Uterus (tissue), 4 donors: Measurements from ENCODE around the gene CASR. TPM values are rescaled to one million over a fixed set of nuclear protein-coding genes. Genes with fewer than 3 reads are reported as not detected.

Experiments
- DNase-seq, 2 donors: peaks; one replicate each; pipeline ENCODE4 v3.0.0-alpha.2; 2019 to 2020
- H3K27ac ChIP-seq, 2 donors: fragments of 200-600 bp; sonication (generic); 1 replicate in 1 of 2; 2 replicates in 1 of 2; pipeline ENCODE4 v1.5.1; 2016 to 2018
- H3K27me3 ChIP-seq, 2 donors: fragments of 200-600 bp; sonication (generic); one replicate each; pipeline ENCODE4 v1.5.1; 2018 to 2019; ENCODE audit warnings: control low read depth in 1 of 2
- H3K36me3 ChIP-seq, 2 donors: fragments of 200-600 bp; sonication (generic); one replicate each; pipeline ENCODE4 v1.5.1; 2019; ENCODE audit warnings: control low read depth in 1 of 2
- H3K4me1 ChIP-seq, 2 donors: fragments of 200-600 bp; sonication (generic); one replicate each; pipeline ENCODE4 v1.5.1; 2018 to 2019; ENCODE audit warnings: control low read depth in 1 of 2
- H3K4me3 ChIP-seq, 2 donors: fragments of 200-600 bp; sonication (generic); 1 replicate in 1 of 2; 2 replicates in 1 of 2; pipeline ENCODE4 v1.5.1; 2018 to 2019; ENCODE audit warnings: mild to moderate bottlenecking in 1 of 2
- H3K9me3 ChIP-seq, 2 donors: fragments of 200-600 bp; sonication (generic); one replicate each; pipeline ENCODE4 v1.5.1; 2019; ENCODE audit warnings: control low read depth in 1 of 2
- POLR2A ChIP-seq, 2 donors: fragments of 450-650 bp; IDR thresholded peaks; one replicate each; pipeline ENCODE4 v1.6.1; 2016; ENCODE audit warnings: antibody characterized with exemption in 2 of 2, mild to moderate bottlenecking in 1 of 2, moderate library complexity in 1 of 2
- intact Hi-C: fragments of 100-400 bp; cut with DNase I; formaldehyde crosslinking; loops from one replicate; pipeline ENCODE4 v1.15.1; 2023; ENCODE audit warnings: low total_unique reads
- total RNA-seq, 4 donors: library from RNA; depleted of rRNA in 3 of 4; stranded (reverse); fragments of >200 nt in 3 of 4; gene quantifications; one replicate each; pipeline versions ENCODE4 v1.1.0 to v1.2.4, GENCODE V29; 2014 to 2023
- TF ChIP-seq, protein P1 (sequence below), 4 experiments: fragments of 200-600 bp in 2 of 4; fragments of 450-650 bp in 2 of 4; sonication (generic) in 2 of 4; IDR thresholded peaks; one replicate each; pipeline ENCODE4 v1.5.1; 2016 to 2019; ENCODE audit warnings: antibody characterized with exemption in 4 of 4, mild to moderate bottlenecking in 2 of 4, moderate library complexity in 1 of 4
- donor health status: DM: yes; HTN: yes; CAD: no.

CASR gene
- total RNA-seq, 4 donors from 2014 or later, result not detected

DNA sequence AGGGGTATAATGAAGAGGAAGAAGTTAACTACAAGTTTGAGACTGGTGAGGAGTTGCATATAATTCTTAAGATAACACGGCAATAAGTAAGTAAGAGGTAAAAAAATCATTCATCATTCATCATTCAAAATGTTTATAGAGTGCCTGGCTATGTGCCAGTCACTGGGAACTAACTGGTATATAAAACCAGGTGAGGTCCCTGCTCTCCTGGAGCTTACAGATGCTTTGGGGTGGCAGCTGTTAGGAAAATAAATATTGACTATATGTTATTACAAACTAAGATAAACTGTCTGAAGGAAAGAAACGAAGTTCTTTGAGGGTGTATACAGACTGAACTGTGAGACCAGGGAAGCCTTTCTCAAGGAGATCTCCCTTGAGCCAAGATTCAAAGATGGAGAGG is 2.9 kb downstream of the CASR start:
- Histone ChIP-seq H3K4me1 (no peaks in the 10 kb centered on the region), H3K27me3 (no peaks in the 10 kb centered on the region), H3K4me3 (no peak overlapping the region), H3K9me3 (no peaks in the 10 kb centered on the region), H3K36me3 (no peaks in the 10 kb centered on the region), H3K27ac (no peak overlapping the region)
- TF ChIP-seq POLR2A (IDR thresholded peaks at IDR 0.05), result no peak
- TF ChIP-seq, protein P1, sequence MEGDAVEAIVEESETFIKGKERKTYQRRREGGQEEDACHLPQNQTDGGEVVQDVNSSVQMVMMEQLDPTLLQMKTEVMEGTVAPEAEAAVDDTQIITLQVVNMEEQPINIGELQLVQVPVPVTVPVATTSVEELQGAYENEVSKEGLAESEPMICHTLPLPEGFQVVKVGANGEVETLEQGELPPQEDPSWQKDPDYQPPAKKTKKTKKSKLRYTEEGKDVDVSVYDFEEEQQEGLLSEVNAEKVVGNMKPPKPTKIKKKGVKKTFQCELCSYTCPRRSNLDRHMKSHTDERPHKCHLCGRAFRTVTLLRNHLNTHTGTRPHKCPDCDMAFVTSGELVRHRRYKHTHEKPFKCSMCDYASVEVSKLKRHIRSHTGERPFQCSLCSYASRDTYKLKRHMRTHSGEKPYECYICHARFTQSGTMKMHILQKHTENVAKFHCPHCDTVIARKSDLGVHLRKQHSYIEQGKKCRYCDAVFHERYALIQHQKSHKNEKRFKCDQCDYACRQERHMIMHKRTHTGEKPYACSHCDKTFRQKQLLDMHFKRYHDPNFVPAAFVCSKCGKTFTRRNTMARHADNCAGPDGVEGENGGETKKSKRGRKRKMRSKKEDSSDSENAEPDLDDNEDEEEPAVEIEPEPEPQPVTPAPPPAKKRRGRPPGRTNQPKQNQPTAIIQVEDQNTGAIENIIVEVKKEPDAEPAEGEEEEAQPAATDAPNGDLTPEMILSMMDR (IDR thresholded peaks at IDR 0.05), result no peak
- intact Hi-C loops, result no loop called here
- DNase-seq, result no peak

DNA sequence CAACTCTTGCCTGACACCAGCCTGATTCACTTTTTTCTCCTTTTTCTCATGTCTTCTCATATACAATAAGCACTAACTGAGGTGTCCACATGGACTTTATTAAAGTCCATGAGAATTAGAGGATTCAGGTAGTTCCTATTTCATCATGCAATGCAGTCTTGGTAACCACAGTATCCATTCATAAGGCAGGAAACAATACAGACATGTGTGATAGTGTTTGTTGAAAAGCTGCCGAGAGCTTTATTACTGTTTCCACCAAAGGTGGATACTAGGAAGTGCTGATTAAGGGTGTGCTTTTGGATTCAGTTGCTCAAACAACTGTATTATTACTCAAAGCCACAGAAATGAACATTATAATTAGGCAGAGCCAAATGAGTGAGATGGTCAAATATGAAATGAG is 5.3 kb downstream of the CASR start:
- DNase-seq, result no peak
- intact Hi-C loops, result no loop called here
- Histone ChIP-seq H3K4me1 (no peaks in the 10 kb centered on the region), H3K27ac (no peak overlapping the region), H3K4me3 (no peak overlapping the region), H3K36me3 (no peaks in the 10 kb centered on the region), H3K27me3 (no peaks in the 10 kb centered on the region), H3K9me3 (no peaks in the 10 kb centered on the region)
- TF ChIP-seq POLR2A (IDR thresholded peaks at IDR 0.05), result no peak
- TF ChIP-seq, protein P1 (IDR thresholded peaks at IDR 0.05), result no peak

DNA sequence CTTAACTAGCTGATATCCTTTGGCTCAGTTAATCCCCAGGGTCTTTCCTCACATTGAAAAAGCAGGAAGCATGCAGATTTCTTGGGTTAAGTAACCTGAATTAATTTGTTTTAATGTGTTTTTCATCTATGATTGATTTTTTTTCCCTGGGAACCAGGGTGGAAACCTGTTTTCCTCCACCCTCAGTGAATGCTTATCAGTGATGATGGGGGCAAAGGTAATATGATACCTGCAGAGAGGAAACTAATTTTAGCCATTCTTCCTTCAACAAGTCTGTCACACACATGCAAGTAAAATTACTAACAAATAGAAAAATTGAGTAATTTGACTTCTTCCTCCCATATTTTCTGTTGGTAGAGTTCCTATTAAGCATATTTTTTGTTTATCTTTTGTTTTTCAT is 5.9 kb downstream of the CASR start:
- no peaks in the 10 kb centered on the region for H3K27me3 ChIP-seq
- H3K27ac ChIP-seq, result no peak overlapping the region
- intact Hi-C loops, result no loop called here
- H3K36me3 ChIP-seq, result no peaks in the 10 kb centered on the region
- no peak overlapping the region for H3K4me3 ChIP-seq
- no peaks in the 10 kb centered on the region for H3K9me3 ChIP-seq
- no peaks in the 10 kb centered on the region for H3K4me1 ChIP-seq
- DNase-seq, result no peak
- no peak for TF ChIP-seq POLR2A (IDR thresholded peaks at IDR 0.05)
- TF ChIP-seq, protein P1 (IDR thresholded peaks at IDR 0.05), result no peak

DNA sequence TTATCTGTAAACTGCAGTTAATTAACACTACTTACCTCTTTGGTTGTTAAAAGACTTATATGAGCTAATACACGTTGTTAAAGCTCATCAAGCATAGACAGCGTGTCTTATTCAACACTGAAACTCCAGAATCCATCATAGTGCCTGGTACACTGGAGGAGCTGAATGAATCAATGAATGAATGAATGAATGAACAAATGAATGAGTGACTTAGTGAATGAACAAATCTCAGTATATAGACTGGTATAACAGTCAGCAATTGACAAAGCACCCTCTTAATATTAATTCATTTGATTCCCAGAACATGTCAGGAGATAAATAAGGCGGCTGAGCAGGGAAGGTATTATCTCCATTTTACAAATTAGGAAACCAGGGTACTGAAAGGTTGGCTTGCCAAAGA is 7.1 kb downstream of the CASR start:
- intact Hi-C loops, result no loop called here

DNA sequence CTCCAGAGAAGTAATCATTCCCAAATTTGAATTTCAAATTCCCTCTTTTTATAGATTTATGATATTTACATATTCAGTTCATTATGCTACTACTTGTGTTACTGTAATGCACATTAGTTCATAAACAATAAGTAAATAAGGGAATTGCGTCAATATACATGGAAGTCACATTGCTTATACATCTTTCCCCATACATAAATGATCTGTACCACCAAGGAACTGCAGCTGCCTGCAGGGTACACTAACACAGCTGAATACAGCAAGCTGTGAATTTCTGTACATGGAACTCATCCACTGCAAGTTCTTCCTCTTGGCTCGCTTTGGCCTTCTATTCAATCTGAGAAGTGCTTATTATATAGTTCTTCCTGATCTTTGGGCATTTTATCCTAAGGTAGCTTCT is 15.5 kb downstream of the CASR start:
- intact Hi-C loops, result no loop called here

More for the DNA sequence above, 7.1 kb downstream of the CASR start:
- TF ChIP-seq POLR2A (IDR thresholded peaks at IDR 0.05), result no peak
- TF ChIP-seq, protein P1 (IDR thresholded peaks at IDR 0.05), result no peak
- Histone ChIP-seq H3K27me3 (no peaks in the 10 kb centered on the region), H3K4me1 (no peaks in the 10 kb centered on the region), H3K4me3 (no peak overlapping the region), H3K36me3 (no peaks in the 10 kb centered on the region), H3K27ac (no peak overlapping the region), H3K9me3 (no peaks in the 10 kb centered on the region)
- DNase-seq, result no peak

More for the DNA sequence above, 15.5 kb downstream of the CASR start:
- Histone ChIP-seq H3K4me1 (no peaks in the 10 kb centered on the region), H3K36me3 (no peaks in the 10 kb centered on the region), H3K4me3 (no peak overlapping the region), H3K9me3 (no peaks in the 10 kb centered on the region), H3K27ac (no peak overlapping the region), H3K27me3 (no peaks in the 10 kb centered on the region)
- TF ChIP-seq POLR2A (IDR thresholded peaks at IDR 0.05), result no peak
- TF ChIP-seq, protein P1 (IDR thresholded peaks at IDR 0.05), result no peak
- no peak for DNase-seq
